ENCODE results near the gene NDUFB6. TPM values are rescaled to one million over a fixed set of nuclear protein-coding genes. Genes with fewer than 3 reads are reported as not detected.

NDUFB6 gene
- total RNA-seq, 6 donors from 2014 or later = 3.1 to 46.9 (median 25.9) TPM

- H3K27me3 ChIP-seq = no peaks in the 10 kb centered on the region
- no peaks in the 10 kb centered on the region for H3K4me1 ChIP-seq
- ATAC-seq (ENCODE audit: low FRiP score in 2 of 2) = no peak
- no peaks in the 10 kb centered on the region for H3K9me3 ChIP-seq
- no peaks in the 10 kb centered on the region for H3K36me3 ChIP-seq
- H3K27ac ChIP-seq = no peak overlapping the region
- TF ChIP-seq CTCF (IDR thresholded peaks at IDR 0.05) (no peak), POLR2A (IDR thresholded peaks at IDR 0.05) (no peak), POLR2AphosphoS5 (IDR thresholded peaks at IDR 0.05) (no peak), EP300 (IDR thresholded peaks at IDR 0.05) (no peak)
- no peak overlapping the region for H3K4me3 ChIP-seq
- no peak for DNase-seq
These were observed 24.0 kb upstream of the NDUFB6 start for GRCh38 chr9:32596936-32597335.

GRCh38 chr9:32596096-32596865 is 23.3 kb upstream of the NDUFB6 start:
- Histone ChIP-seq H3K9me3 (no peaks in the 10 kb centered on the region), H3K4me1 (no peaks in the 10 kb centered on the region), H3K27me3 (no peaks in the 10 kb centered on the region), H3K4me3 (no peak overlapping the region), H3K36me3 (no peaks in the 10 kb centered on the region), H3K27ac (no peak overlapping the region)
- TF ChIP-seq POLR2AphosphoS5 (IDR thresholded peaks at IDR 0.05) (no peak), EP300 (IDR thresholded peaks at IDR 0.05) (peak in 1 of 4 donors; percentile 45)
- DNase-seq (peak in 1 of 2 donors; percentile 23), ATAC-seq (ENCODE audit: low FRiP score in 2 of 2) (peak in 1 of 2 donors; percentile 46)
- 61 to 64% methylated on average over 4 of the region's 4 CpGs for WGBS, 2 donors

DNA sequence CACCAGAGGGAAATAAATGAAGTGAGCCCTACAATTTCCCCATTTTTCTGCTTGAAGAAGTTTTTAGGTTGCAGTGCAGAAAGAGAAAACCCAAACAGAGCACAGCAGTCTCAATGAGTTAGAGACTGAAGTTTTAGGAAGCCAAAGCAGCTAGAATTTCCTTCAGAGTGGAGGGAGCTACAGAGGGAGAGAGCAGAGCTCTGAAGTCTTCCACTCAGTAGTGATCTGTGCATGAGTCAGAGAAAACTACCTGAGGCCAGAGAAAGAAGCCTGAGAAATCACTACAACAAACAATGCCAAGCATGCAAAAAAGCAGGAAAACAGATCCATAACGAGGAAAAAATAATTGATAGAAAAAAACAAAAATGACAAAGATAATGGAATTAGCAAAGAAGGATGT is 17.9 kb upstream of the NDUFB6 start:
- TF ChIP-seq POLR2A (IDR thresholded peaks at IDR 0.05) (no peak), EP300 (IDR thresholded peaks at IDR 0.05) (no peak), CTCF (IDR thresholded peaks at IDR 0.05) (no peak), POLR2AphosphoS5 (IDR thresholded peaks at IDR 0.05) (no peak)
- Histone ChIP-seq H3K27ac (no peak overlapping the region), H3K27me3 (no peaks in the 10 kb centered on the region), H3K9me3 (no peaks in the 10 kb centered on the region), H3K4me3 (no peak overlapping the region), H3K4me1 (no peaks in the 10 kb centered on the region), H3K36me3 (no peaks in the 10 kb centered on the region)
- WGBS, 2 donors = 82 to 87% methylated on average over 1 of the region's 1 CpG
- DNase-seq (no peak), ATAC-seq (ENCODE audit: low FRiP score in 2 of 2) (no peak)

DNA sequence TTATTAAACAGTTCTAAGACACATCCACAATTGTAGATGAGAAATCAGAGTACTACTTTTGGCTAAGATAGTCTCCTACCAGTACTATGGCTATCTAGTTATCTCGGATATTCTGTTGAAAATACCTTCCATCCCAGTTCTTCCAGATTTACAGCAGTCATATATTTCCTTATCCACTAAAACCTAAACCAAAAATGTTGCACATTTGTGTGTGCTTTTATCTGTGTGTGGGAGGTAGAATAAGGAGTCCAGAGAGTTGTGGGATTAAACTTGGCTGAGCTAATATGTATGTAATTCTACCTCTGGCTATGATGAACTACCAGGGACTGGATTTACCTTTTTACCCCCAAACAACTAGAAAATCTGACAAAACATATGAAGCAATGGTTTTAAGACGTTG is 17.5 kb upstream of the NDUFB6 start:
- H3K36me3 ChIP-seq = no peaks in the 10 kb centered on the region
- no peaks in the 10 kb centered on the region for H3K4me1 ChIP-seq
- TF ChIP-seq POLR2A (IDR thresholded peaks at IDR 0.05) (no peak), CTCF (IDR thresholded peaks at IDR 0.05) (no peak)
- H3K9me3 ChIP-seq = no peaks in the 10 kb centered on the region
- no peak overlapping the region for H3K27ac ChIP-seq
- DNase-seq (no peak), ATAC-seq (ENCODE audit: low FRiP score in 2 of 2) (no peak)
- 41 to 62% methylated on average over 2 of the region's 2 CpGs for WGBS, 2 donors
- no peak overlapping the region for H3K4me3 ChIP-seq
- no peaks in the 10 kb centered on the region for H3K27me3 ChIP-seq

GRCh38 chr9:32589083-32589723 is 16.2 kb upstream of the NDUFB6 start:
- Histone ChIP-seq H3K27me3 (no peaks in the 10 kb centered on the region), H3K4me1 (no peaks in the 10 kb centered on the region), H3K4me3 (no peak overlapping the region), H3K36me3 (no peaks in the 10 kb centered on the region), H3K27ac (no peak overlapping the region), H3K9me3 (no peaks in the 10 kb centered on the region)
- no peak for DNase-seq
- WGBS, 2 donors = 47 to 53% methylated on average over 6 of the region's 6 CpGs
- ATAC-seq (ENCODE audit: low FRiP score in 2 of 2) = peak in 1 of 2 donors; percentile 71
- peak in 1 of 6 experiments; percentile 23 for TF ChIP-seq CTCF (IDR thresholded peaks at IDR 0.05)
- no peak for TF ChIP-seq POLR2A (IDR thresholded peaks at IDR 0.05)
